ENCODE measurements around the gene DTHD1. TPM values are rescaled to one million over a fixed set of nuclear protein-coding genes. Genes with fewer than 3 reads are reported as not detected.

Gene DTHD1
- total and polyA plus RNA-seq, 4 donors, result 0.06 to 0.42 (median 0.07) TPM; not detected in 1

DNA sequence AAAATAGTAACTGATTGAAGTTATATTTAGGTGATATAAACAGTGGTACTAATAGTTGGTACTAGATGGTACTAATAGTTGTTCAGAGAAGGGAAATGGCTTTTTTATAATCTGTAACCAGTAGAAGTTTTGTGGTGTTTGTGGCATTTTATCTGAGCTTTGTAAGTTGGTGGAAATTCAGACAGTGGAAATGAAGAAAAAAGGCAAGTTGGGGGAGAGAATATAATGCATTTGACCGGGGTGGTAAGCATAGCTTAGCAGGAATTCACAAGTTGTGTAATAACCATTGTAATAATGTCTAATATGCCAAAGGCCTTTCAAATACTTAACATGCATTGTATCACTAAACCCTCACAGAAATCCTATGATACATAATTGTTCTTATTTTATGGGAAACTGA lies 36.3 kb downstream of the DTHD1 start:
- no peaks in the 10 kb centered on the region for H3K9me3 ChIP-seq (ENCODE audit: control insufficient read depth in 4 of 4, low read length in 3 of 4)
- TF ChIP-seq YY1 (IDR thresholded peaks at IDR 0.05) (no peak), HNF4A (conservative IDR thresholded peaks at IDR 0.05) (no peak), FOXA1 (IDR thresholded peaks at IDR 0.05) (no peak), TAF1 (conservative IDR thresholded peaks at IDR 0.05) (no peak), GABPA (IDR thresholded peaks at IDR 0.05 in 1 of 2, conservative IDR thresholded peaks at IDR 0.05 in 1 of 2) (no peak), FOXA2 (IDR thresholded peaks at IDR 0.05) (no peak), NR2F2 (IDR thresholded peaks at IDR 0.05) (no peak)
- H3K27ac ChIP-seq (ENCODE audit: low read depth in 1 of 2, low read length in 2 of 2), result no peak overlapping the region
- no peaks in the 10 kb centered on the region for H3K36me3 ChIP-seq (ENCODE audit: control insufficient read depth in 4 of 4, insufficient read depth in 3 of 4, low read depth in 1 of 4, low read length in 3 of 4)
- H3K9ac ChIP-seq (ENCODE audit: low read depth in 1 of 2, low read length in 2 of 2), result no peak overlapping the region
- no peaks in the 10 kb centered on the region for H3K27me3 ChIP-seq (ENCODE audit: control insufficient read depth in 4 of 4, insufficient read depth in 4 of 4, low read length in 3 of 4)
- DNase-seq (ENCODE audit: low spot score), result no peak
- no peaks in the 10 kb centered on the region for H3K4me1 ChIP-seq (ENCODE audit: control insufficient read depth in 4 of 4, insufficient read depth in 4 of 4, low read length in 3 of 4)
- 81% methylated on average over 1 of the region's 1 CpG for WGBS
- H3K4me3 ChIP-seq (ENCODE audit: low read depth in 1 of 3, low read length in 3 of 3), result no peak overlapping the region

DNA sequence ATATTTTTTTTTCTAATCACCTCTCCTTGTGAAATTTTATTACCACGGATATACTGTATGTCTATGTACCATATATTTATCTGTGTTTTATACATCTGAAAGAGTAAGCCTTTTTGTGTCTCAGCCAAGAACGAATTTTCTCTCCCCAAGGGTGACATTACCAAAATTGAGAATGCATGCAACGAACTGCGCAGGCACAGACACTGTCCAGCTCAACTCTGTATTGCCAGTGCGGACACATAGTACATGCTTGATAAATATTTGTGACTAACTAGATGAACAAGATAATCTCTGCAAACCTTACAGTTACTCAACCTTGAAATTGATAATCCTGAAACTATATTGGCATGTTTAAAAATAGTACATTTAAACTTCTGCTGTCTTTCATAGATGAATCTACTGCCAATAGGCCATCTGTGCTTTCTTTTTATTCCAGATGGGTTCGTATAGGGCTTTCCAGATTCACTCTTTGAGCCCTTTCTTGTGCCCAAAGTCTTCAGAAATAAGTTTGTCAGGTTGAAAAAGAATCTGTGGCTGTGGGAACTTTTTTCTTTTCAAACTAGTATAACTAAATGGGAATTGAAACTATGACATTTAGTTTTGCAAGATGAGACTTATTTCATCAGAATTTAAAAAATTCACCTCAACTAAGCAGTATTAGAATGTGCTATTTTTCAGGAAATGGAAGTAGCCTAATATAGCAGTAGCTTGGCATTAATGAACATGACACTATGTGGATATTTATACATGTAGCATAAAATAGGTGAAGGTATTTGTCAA lies 38.9 kb downstream of the DTHD1 start:
- TF ChIP-seq HNF4A (conservative IDR thresholded peaks at IDR 0.05) (no peak), RAD21 (IDR thresholded peaks at IDR 0.05) (no peak), HNF4G (IDR thresholded peaks at IDR 0.05) (no peak), TAF1 (conservative IDR thresholded peaks at IDR 0.05) (no peak), JUND (IDR thresholded peaks at IDR 0.05) (no peak), SP1 (IDR thresholded peaks at IDR 0.05) (no peak), ATF3 (IDR thresholded peaks at IDR 0.05) (no peak), ZBTB33 (IDR thresholded peaks at IDR 0.05) (no peak), GABPA (IDR thresholded peaks at IDR 0.05 in 1 of 2, conservative IDR thresholded peaks at IDR 0.05 in 1 of 2) (no peak), FOXA1 (IDR thresholded peaks at IDR 0.05) (no peak), NR2F2 (IDR thresholded peaks at IDR 0.05) (no peak), EGR1 (IDR thresholded peaks at IDR 0.05; ENCODE audit: low read depth in 2 of 2) (no peak)
- TF ChIP-seq, protein P1, sequence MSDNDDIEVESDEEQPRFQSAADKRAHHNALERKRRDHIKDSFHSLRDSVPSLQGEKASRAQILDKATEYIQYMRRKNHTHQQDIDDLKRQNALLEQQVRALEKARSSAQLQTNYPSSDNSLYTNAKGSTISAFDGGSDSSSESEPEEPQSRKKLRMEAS (IDR thresholded peaks at IDR 0.05), result no peak
- H3K4me1 ChIP-seq (ENCODE audit: control insufficient read depth in 4 of 4, insufficient read depth in 4 of 4, low read length in 3 of 4), result no peaks in the 10 kb centered on the region
- H3K4me3 ChIP-seq (ENCODE audit: low read depth in 1 of 3, low read length in 3 of 3), result no peak overlapping the region
- no peaks in the 10 kb centered on the region for H3K27me3 ChIP-seq (ENCODE audit: control insufficient read depth in 4 of 4, insufficient read depth in 4 of 4, low read length in 3 of 4)
- H3K36me3 ChIP-seq (ENCODE audit: control insufficient read depth in 4 of 4, insufficient read depth in 3 of 4, low read depth in 1 of 4, low read length in 3 of 4), result no peaks in the 10 kb centered on the region
- no peak for DNase-seq (ENCODE audit: low spot score)
- WGBS, result 83% methylated on average over 6 of the region's 6 CpGs
- no peaks in the 10 kb centered on the region for H3K9me3 ChIP-seq (ENCODE audit: control insufficient read depth in 4 of 4, low read length in 3 of 4)
- no peak overlapping the region for H3K9ac ChIP-seq (ENCODE audit: low read depth in 1 of 2, low read length in 2 of 2)
- no peak overlapping the region for H3K27ac ChIP-seq (ENCODE audit: low read depth in 1 of 2, low read length in 2 of 2)

DNA sequence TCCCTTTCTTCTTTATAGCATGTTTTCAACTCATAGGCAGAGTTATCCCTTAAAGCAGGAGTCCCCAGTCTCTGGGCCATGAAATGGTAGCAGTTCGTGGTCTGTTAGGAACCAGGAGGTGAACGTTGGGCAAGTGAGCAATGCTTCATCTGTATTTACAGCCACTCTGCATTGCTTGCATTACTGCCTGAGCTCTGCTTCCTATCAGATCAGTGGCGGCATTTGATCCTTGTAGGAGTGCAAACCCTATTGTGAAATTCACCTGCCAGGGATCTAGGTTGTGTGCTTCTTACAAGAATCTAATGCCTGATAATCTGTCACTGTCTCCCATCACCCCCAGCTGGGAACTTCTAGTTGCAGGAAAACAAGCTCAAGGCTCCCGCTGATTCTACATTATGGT lies 39.8 kb downstream of the DTHD1 start:
- H3K9ac ChIP-seq (ENCODE audit: low read depth in 1 of 2, low read length in 2 of 2), result no peak overlapping the region
- no peak overlapping the region for H3K27ac ChIP-seq (ENCODE audit: low read depth in 1 of 2, low read length in 2 of 2)
- H3K4me1 ChIP-seq (ENCODE audit: control insufficient read depth in 4 of 4, insufficient read depth in 4 of 4, low read length in 3 of 4), result no peaks in the 10 kb centered on the region
- DNase-seq (ENCODE audit: low spot score), result no peak
- WGBS, result 61% methylated on average over 4 of the region's 4 CpGs
- H3K9me3 ChIP-seq (ENCODE audit: control insufficient read depth in 4 of 4, low read length in 3 of 4), result no peaks in the 10 kb centered on the region
- H3K36me3 ChIP-seq (ENCODE audit: control insufficient read depth in 4 of 4, insufficient read depth in 3 of 4, low read depth in 1 of 4, low read length in 3 of 4), result no peaks in the 10 kb centered on the region
- H3K27me3 ChIP-seq (ENCODE audit: control insufficient read depth in 4 of 4, insufficient read depth in 4 of 4, low read length in 3 of 4), result no peaks in the 10 kb centered on the region
- TF ChIP-seq ZBTB33 (IDR thresholded peaks at IDR 0.05) (no peak), CTCF (IDR thresholded peaks at IDR 0.05; ENCODE audit: low read depth, low read length, missing input control) (no peak), HNF4G (IDR thresholded peaks at IDR 0.05) (no peak), ATF3 (IDR thresholded peaks at IDR 0.05) (no peak), EGR1 (IDR thresholded peaks at IDR 0.05; ENCODE audit: low read depth in 2 of 2) (no peak), YY1 (IDR thresholded peaks at IDR 0.05) (no peak), NR2F2 (IDR thresholded peaks at IDR 0.05) (no peak)
- TF ChIP-seq, protein P1 (IDR thresholded peaks at IDR 0.05), result no peak
- no peak overlapping the region for H3K4me3 ChIP-seq (ENCODE audit: low read depth in 1 of 3, low read length in 3 of 3)

Data from liver (tissue), 9 donors.